ENCODE results near the gene RPS25.
"Not testable (repeated sequence)": the region's sequence is repeated elsewhere in the genome, so short reads cannot be mapped to it uniquely, and the experiment has no call there.

RPS25 gene

DNA sequence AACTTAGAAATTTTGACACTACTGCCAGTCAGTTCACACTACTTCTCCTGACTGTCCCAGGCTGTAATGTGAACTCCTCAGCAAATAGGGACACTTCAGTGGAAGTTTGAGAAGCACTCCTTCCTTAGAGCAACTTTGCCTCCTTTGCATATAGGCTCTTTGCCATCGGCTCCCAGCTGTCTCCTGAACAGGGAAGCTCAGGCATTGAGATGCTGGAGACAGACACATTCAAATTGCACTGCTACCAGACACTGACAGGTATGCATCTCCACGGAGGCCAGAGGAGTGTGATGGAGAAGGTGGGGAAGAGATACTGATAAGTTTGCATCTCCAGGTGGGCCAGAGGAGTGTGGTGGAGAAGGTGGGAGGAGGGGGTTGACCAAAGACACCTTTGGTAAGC, 1.9 kb upstream of the RPS25 start:
- TF ChIP-seq, protein P1, sequence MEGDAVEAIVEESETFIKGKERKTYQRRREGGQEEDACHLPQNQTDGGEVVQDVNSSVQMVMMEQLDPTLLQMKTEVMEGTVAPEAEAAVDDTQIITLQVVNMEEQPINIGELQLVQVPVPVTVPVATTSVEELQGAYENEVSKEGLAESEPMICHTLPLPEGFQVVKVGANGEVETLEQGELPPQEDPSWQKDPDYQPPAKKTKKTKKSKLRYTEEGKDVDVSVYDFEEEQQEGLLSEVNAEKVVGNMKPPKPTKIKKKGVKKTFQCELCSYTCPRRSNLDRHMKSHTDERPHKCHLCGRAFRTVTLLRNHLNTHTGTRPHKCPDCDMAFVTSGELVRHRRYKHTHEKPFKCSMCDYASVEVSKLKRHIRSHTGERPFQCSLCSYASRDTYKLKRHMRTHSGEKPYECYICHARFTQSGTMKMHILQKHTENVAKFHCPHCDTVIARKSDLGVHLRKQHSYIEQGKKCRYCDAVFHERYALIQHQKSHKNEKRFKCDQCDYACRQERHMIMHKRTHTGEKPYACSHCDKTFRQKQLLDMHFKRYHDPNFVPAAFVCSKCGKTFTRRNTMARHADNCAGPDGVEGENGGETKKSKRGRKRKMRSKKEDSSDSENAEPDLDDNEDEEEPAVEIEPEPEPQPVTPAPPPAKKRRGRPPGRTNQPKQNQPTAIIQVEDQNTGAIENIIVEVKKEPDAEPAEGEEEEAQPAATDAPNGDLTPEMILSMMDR (IDR thresholded peaks at IDR 0.05; ENCODE audit: low read depth, low read length), result no peak
- in situ Hi-C loops (cut with HindIII; ENCODE audit: low sequenced_read_pairs), result no loop called here
- H3K4me3 ChIP-seq (ENCODE audit: low read depth, low read length), result peak overlapping the region; percentile 90
- DNase-seq (ENCODE audit: low read depth, low spot score), result no peak

DNA sequence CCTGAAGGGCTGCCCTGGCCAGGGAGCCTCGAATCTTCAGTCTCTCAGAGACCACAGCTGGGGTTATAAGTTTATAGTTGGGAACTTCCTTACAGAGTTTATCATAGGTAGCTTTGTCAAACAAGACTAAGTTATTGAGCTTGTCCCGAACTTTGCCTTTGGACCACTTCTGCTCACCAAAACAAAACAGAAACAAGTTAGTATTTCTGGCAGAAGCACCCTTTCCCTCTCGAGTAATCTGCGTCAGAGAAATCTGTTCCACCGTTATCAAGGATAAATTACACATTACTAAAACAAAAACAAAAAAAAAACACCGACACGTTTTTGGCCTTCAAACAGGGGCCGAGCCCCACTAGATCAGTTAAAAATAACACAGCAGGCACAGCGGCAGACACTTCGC, 766 bp downstream of the RPS25 start:
- H3K4me3 ChIP-seq (ENCODE audit: low read depth, low read length), result peak overlapping the region; percentile 90
- in situ Hi-C loops (cut with HindIII; ENCODE audit: low sequenced_read_pairs); DNase-seq (ENCODE audit: low read depth, low spot score): not testable (repeated sequence)

DNA sequence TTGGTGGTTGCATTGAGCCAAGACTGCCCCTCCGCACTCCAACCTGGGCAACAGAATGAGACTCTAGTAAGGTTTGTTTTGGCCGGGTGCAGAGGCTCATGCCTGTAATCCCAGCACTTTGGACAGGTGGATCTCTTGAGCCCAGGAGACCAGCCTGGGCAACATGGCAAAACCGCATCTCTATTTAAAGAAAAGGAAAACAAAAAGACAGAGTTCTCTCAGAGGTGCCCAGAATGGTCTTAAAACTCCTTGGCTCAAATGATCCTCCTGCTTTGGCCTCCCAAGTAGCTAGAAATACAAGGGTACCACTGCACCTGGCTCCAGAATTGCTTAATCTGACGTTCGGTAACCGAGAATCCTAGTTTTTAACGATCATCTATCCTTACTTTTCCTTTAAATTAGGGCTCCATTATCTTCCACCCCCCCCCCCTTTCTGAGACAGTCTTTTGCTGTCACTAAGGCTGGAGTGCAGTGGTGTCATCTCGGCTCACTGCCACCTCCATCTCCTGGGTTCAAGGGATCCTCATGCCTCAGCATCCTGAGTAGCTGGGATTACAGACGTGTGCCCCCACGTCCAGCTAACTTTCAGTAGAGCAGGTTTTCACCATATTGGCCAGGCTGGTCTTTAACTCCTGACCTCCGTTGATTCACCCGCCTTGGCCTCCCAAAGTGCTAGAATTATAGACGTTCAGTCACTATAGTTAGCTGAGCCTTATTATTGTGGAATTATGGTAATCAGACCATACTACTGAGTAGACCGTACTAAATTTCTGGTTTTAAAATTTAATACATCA, 1.7 kb downstream of the RPS25 start:
- H3K4me3 ChIP-seq (ENCODE audit: low read depth, low read length), result peak overlapping the region; percentile 90
- in situ Hi-C loops (cut with HindIII; ENCODE audit: low sequenced_read_pairs), result no loop called here
- DNase-seq (ENCODE audit: low read depth, low spot score), result no peak
- TF ChIP-seq, protein P1 (IDR thresholded peaks at IDR 0.05; ENCODE audit: low read depth, low read length), result no peak

DNA sequence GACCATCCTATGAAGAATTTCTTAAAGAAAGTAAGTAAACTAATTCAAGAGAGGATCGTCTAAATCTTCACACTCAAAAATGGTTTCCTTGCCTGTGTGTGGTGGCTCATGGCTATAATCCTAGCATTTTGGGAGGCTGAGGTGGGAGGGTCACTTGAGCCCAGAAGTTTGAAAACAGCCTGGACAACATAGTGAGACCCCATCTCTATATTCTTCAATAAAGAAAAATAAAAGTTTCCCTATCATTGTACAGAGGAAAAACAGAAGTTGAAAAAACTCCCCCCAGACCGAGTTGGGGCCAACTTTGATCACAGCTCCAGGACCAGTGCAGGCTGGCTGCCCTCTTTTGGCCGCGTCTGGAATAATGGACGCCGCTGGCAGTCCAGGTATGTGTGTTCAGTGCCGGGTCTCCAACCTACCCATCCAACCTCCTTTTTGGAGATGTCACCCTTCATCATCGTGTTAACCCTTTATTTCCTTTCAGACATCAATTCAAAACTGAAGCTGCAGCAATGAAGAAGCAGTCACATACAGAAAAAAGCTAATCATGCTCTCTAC, 3.0 kb downstream of the RPS25 start:
- TF ChIP-seq, protein P1 (IDR thresholded peaks at IDR 0.05; ENCODE audit: low read depth, low read length), result peak; percentile 7
- H3K4me3 ChIP-seq (ENCODE audit: low read depth, low read length), result no peak overlapping the region
- in situ Hi-C loops (cut with HindIII; ENCODE audit: low sequenced_read_pairs), result no loop called here
- no peak for DNase-seq (ENCODE audit: low read depth, low spot score)

DNA sequence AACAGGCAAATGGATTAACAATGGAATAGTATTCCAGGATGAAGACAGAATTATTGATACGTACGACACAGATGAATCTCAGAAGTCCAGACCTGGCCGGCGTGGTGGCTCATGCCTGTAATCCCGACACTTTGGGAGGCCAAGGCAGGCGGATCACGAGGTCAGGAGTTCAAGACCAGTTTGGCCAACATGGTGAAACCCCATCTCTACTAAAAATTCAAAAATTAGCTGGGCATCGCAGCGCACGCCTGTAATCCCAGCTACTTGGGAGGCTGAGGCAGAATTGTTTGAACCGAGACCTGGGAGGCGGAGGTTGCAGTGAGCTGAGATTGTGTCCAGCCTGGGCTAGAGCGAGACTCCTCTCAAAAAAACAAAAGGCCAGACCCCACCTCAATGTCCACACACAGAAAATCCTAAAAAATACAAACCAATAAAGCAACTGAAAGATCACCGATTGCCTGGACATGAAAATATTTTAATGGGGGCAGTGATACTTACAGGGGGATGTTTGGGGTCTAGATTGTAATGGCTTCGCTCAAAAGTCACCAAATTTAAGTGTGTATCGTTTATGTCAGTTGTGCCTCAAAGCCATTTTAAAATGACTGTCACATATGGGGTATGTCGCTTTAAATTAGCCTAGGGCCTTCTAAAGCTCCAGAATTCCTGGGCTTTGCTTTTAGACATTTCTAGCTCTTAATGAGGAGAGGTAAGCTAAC, 3.8 kb downstream of the RPS25 start:
- TF ChIP-seq, protein P1 (IDR thresholded peaks at IDR 0.05; ENCODE audit: low read depth, low read length), result no peak
- H3K4me3 ChIP-seq (ENCODE audit: low read depth, low read length), result no peak overlapping the region
- DNase-seq (ENCODE audit: low read depth, low spot score), result no peak
- in situ Hi-C loops (cut with HindIII; ENCODE audit: low sequenced_read_pairs), result no loop called here

DNA sequence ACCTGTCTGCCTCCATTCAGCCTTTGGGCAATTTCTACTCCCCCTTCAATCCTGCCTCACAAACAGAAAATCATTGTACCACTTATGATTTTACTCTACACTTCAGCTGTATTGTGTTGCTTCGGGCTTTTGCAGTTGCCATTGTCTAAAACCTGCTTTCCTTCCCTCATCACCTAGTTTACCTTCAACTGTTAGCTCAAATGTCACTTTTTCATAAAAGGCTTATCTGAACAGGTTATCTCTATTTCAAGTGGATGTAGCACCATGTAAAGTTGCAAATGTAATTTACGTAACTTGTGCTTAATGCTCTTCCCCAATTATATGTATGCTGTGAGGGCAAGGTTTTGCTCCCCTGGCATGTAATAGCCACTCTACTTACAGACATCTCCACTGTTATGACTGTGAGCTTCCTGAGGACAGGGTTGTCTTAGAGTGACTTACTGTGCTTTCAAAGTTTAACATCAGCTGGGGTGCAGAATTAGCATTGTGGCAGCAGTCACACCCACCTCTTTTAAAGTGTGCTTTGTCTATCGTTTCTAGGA, 5.4 kb downstream of the RPS25 start:
- DNase-seq (ENCODE audit: low read depth, low spot score), result no peak
- TF ChIP-seq, protein P1 (IDR thresholded peaks at IDR 0.05; ENCODE audit: low read depth, low read length), result no peak
- H3K4me3 ChIP-seq (ENCODE audit: low read depth, low read length), result no peak overlapping the region
- in situ Hi-C loops (cut with HindIII; ENCODE audit: low sequenced_read_pairs), result no loop called here

Data from astrocyte of the spinal cord (primary cell).